Ovary (tissue), 3 donors: ENCODE measurements around the gene CCL7.

Source experiments
- CTCF ChIP-seq, 3 donors: fragments of 450-650 bp in 2 of 3; fragments of 200-600 bp in 1 of 3; IDR thresholded peaks; one replicate each; pipeline versions ENCODE4 v1.5.1 to v1.8.0; 2016 to 2022; ENCODE audit warnings: antibody characterized with exemption in 3 of 3, mild to moderate bottlenecking in 1 of 3
- EP300 ChIP-seq: sonication (generic); formaldehyde crosslinking; IDR thresholded peaks from one replicate; pipeline ENCODE4 v1.6.1; 2017; ENCODE audit warnings: antibody characterized with exemption
- donor health status: DM: no; HTN: no; CAD: no.

DNA sequence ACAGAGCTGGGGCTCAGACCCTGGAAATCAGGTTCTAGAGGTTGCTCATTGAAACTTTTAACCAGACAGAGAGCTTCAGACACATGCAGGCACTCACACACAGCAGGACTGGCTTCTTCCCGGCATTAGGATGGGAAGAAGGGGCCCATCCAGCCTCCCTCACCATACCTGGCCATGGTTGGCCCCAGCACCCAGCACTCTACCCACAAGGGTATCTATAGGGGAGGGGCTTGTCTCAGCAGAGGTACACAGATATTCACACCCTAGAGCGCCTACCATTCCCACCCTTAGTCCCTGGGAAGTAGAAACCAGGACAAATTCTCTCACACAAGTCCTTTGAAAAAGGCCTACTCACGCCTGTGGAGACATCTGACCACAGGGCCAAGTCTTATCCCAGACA lies 35.4 kb upstream of the CCL7 start:
- no peak for TF ChIP-seq CTCF (IDR thresholded peaks at IDR 0.05)
- no peak for TF ChIP-seq EP300
